GM18511 (cell line): ENCODE data around the gene PREX1.

Source experiments
- ATAC-seq: cut with Tn5 transposase; IDR thresholded peaks from one replicate; pipeline ENCODE4 v1.9.1; 2021; ENCODE audit warnings: mild to moderate bottlenecking, moderate library complexity; ENCODE audit not compliant: unreplicated experiment

Gene PREX1

DNA sequence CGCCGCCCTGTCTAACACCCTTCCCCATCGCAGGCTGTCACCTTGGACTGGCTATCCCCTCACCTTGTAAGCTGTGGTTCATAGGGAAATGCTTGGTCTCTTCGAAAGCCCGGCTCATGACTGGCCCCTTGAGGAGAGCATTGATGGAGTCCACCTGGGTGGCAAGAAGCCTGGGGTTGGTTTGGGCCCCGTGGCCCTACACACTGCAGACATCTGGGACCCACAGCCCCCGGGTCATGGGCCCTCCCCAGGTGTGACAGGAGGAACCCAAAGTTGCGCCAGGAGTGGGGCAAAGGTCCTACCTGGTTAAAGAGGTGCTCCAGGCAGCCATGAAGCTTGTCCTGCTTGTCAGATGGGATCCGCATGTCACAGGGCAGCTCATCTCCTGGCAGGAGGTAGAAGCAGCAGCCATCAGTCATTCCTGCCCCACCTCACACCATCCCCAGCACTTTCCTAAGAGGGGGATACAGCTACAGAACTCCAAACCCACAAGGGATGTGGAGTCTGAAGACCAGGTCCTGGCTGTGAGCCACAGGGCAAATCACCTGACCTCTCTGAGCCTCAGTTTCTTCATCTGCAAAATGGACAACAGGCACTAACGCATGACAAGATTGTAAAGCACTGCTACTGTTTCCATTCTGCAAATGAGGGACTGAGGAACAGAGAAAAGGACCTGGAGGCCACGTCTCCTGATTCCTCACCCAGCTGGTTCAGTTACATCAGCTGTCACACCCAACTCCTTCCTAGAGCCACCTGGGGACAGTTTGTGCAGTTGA is 185.5 kb downstream of the PREX1 start:
- no peak for ATAC-seq

DNA sequence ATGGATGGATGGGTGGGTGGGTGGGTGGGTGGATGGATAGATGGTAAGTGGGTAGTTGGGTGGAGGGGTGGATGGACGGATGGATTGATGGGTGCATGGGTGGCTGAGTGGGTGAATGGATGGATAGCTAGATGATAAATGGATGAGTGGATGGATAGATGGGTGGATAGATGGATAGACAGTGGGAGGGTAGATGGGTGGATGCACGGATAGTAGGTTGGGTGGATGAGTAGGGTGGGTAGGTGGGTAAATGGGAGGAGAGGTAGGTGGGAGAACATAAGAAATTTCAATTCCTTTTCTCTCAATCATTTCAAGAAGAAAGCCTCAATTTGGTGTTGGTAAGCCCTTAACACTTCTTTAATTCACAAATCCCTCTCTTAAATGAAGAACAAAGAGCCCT is 186.9 kb downstream of the PREX1 start:
- ATAC-seq: no peak

DNA sequence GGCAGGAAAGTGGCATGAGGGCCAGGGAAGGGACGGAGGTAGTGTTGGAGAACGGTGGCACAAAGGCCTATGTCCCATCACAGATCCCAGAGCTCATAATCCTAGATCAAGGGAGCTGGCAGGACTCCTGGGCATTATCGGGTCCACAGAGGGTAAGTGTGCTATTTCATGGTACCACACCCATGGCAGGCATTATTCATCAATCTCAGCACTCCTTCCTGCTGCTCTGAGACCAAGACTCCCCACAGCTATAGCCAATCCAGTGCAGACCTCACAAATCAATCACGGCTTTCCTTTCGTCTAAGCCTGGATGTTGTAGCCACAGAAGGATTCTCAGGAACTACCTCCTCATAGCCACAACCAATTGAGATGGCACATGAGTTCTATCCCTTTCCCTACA is 187.9 kb downstream of the PREX1 start:
- ATAC-seq: no peak

DNA sequence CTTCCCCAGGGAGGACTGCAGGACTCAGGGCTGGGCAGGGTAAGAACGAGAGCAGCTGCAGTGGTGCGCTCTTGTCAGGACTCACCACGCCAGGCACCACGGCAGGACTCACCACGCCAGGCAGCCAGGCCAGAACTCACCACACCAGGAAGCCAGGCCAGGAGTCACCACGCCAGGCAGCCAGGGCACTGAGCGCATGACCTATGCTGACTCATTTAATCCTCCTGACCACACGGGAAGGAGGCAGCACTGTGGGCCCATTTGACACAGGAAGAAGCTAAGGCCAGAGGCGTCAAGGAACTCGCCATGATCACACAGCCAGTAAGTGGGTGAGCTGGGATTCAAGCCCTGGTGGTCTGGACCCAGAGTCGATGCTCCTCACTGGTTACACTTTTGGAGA is 189.3 kb downstream of the PREX1 start:
- no peak for ATAC-seq

DNA sequence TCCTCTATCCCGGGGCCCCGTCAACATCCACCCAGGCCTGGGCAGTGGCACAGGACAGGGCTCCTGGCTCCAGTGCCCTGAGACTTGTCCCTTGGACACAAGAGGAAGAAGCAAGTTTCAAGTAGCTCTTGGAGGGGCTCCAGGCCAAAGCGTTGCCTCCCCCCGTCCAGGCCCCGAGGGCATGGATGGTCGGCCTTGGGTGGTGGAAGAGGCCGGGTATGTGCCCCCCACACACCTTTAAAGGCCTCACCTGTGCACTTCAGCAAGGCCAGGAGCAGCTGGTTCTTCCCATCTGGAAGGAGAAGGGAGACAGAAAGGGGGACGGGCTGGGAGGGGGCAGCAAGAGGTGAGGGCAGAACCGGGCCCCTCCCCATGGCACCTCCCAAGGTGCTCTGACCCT is 190.3 kb downstream of the PREX1 start:
- ATAC-seq: no peak

DNA sequence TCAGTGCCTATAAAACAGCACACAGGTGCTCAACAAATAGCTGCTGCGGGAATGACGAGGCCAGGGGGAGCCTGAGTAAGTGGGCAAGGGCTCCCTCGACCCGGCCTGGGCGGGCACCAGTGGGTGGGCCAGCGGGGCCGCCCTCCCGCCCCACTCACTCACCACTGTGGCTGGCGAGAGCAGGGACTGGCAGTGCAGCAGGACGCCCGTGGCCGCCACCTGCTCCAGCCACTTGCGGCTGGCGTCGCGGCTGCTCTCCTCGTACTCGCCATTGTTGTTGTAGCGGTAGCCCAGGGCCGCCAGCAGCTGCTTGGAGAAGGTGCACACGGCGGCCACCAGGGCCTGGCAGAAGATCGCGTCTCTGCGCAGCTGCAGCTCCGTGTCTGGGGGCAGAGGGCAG is 191.5 kb downstream of the PREX1 start:
- ATAC-seq: no peak

DNA sequence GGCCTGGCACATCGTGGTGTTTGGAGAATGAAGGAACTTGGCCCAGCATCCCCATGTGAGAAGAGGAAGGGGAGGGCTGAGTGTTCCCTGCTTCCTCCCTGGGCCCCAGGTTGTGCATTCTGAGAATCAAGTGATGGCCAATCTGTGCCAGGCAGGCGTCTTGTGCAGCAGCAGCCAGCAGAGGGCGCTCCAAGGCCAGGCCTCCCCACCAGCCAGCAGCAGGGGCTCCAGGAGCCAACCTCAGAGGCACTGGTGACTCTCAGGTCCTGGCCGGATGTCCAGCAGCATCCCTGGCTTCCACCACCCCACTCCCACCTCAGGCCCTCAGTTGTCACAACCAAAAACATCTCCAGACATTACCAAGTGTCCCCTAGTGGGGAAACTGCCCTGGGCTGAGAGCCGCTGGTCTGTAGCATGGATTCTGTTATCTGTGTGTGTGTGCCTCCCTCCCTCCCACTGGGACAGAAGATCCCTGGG is 192.0 kb downstream of the PREX1 start:
- no peak for ATAC-seq

DNA sequence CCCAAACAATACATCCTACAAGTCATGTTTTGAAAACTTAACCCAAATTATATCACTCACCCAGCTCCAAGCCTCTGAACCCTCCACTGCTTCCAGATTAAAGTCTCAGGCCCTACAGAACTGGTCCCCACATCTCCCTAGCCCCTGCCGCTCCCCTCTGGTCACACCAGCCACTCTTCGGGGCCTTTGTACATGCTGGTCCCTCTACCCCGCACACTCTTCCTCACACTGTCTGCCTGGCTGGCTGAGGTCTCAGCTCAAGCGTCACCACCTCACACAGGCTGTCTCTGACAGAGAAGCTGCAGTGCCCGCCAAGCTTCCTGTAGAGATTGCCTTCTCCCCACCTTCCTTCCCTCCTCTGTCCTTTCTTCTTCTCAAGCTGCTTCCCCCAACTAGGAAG is 192.4 kb downstream of the PREX1 start:
- ATAC-seq: no peak

DNA sequence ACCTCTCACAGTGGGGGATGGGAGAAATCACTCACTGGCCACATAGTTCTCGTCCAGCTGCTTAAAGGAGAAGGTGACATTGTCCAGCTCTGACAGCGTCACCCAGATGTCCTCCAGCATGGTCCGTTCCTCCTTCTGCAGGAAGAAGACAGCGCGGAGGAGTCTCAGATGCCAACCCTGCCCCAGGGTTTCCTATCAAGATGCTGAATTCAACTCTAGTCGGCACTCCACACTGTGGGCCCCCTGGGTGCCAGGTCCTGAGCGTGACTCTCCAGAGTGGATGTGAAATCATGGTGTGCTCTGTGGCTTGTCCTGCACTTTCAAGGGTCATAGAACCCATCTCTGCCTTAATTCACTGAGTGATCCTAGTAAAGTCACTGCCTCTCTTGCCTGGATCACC is 193.2 kb downstream of the PREX1 start:
- no peak for ATAC-seq

DNA sequence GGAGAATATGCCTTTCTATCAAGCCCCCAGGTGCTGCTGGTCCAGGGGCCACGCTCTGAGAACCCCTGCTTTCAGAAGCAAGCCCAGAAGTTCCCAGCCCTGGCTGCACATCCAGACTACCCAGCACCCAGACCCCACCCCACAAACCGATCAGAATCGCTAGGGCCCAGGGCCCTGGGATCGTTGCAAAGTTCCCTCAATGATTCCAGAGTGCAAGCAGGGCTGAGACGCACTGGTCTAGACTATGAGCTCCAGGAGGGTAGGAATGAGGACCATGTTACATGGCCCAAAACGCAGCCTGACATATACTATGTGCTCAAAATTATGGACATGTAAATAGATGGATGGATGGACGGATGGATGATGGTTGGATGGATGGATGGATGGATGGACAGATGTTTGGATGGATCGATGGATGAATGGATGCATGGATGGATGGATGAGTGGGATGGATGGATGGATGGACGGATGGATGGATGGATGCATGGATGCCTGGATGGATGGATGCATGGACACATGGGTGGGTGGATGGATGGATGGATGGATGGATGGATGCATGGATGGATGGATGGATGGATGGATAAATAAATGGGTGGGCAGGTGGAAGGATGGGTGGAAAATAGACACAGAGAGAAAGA is 194.1 kb downstream of the PREX1 start:
- no peak for ATAC-seq

DNA sequence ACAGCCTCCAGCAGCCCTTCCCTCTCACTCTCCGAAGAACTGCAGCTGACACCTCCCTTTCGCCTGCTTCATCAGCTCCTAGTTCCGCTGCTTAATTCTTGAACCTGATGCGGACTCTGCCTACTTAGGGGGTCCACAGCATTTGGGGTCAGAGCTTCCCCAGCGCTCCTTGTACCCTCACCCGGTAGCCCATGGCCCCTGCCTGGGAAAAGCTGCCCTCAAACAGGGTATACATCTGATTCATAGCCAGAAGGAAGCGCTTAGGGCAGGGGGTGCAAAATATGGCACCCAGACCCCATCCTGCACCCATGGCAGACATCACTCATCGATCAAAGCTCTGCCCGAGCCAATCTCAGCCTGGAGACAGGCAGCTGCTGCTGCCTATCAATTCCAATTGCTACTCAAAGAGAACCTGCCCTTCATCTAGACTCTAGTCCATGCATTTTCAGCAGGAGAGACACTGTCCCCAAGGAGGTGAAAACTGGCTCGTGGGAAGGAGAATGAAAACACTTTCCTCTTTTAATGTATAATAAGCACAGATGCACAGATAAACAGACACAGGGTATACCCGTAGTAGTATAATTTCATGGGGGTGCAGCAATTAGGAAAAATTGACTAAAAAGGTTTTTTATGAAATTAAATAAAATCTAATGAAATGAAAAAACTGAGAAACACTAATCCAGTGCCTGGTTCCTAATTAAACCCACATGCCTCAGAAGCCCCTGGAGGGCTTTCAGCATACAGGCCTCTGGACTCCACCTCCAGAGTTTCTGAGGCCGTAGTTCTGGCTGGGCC is 194.8 kb downstream of the PREX1 start:
- ATAC-seq: no peak

DNA sequence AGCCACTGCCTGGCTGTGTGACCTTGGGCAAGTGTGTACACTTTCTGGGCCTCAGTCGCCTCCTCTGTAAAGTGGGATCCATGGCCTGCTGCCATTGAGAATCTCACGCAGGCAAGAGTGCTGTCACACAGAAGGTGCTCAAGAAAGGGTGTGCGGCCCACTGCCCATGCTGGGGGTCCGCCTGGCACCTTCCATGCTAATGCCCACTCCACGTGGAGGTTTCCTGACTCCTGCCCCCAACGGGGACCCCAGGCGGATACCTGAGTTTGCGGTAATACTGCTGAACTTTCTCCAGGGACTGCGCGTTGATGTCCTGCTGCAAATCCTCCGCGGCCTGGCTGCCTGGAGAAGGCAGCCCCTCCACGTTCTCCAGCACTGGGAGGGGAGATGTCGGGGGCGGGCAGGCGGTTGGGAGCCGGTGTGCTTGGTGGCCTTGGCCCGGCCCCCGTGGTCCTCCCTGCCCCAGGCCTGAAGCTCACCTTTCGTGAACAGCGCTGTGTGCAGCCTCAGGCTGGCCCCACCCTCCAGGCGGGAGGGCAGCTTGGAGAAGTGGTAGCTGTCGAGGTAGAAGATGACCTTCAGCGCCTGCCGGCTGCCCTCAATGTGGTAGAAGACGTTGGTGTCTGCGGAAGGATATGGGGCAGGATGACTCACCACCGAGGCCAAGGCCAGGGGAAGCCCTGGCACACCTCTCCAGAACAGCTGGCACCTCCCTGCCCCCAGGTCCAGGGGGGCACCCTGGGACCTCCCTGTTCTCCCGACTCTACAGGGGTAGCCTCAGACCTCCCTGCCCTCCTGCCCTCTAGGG is 195.6 kb downstream of the PREX1 start:
- ATAC-seq: no peak

DNA sequence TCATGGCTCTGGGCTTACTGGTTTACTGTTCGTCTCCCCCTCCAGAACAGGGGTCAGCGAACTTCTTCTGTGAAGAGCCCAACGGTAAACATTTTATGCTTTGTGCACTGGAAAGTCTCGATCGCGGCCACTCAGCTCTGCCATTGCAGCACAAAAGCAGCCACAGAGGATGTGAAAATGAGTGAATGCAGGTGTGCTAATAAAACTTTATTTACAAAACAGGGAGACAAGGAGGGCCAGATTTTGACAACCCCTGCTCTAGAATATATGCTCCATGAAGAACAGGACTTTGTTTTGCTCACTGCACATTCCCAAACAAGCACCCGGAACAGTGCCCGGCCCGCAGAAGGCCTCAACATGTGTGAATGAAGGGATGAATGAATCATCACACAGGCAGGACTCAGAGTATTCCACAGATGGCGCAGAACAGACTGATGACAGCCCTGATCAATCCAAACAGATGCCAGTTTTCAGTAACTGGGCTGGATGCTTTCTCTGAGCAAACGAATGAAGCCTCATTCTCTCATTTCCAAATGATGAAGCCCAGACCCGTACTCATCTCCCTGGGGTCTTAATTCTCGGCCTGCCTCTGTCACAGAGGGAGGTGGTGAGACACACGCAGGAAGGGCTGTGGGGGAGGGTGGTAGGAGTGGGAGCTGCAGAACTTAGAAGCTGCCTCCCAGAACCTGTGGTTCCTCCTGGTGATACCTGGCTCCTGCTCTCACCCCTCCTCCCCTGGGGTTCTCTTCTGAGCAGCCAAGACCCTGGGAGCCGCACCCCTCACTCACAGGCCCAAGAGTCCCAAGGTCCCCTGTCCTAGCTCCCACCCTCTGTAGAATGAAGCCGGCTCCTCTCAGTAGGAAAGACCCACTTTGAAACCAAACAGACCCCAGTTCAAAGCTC is 196.4 kb downstream of the PREX1 start:
- ATAC-seq: no peak

DNA sequence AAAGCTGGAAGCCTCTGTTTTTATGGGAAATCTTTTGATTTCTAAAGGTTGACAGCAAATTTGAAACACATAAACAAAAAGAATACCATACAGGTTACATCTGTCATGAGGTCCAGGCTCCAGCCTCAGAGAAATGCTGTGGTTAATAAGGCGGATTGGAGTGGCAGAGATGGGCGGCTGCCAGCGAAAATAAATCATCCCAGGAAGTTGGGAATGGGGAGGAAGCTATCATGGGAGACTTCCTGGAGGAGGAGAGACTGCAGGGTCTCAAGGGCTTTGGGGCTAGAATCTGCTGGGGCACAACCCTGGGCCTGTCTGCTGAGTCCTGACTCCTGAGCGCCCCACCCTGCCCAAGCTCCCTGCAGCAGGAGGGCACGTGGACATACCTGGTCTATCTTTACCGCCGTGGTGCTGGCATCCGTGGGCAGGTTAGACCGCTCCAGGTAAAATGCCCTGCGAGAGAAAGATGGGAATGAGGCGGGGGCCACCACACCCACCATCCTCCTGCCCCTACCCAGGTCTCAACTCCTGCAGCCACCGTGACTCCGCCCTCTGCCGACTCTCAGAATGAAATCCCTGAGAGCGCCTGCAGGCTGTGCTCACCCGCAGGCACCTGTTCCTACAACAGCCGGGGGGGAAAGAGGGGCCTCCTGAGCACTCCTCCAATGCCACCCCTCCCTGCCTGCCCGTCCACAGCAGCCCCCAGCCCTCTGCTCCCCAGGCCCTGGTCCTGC is 197.3 kb downstream of the PREX1 start:
- no peak for ATAC-seq

DNA sequence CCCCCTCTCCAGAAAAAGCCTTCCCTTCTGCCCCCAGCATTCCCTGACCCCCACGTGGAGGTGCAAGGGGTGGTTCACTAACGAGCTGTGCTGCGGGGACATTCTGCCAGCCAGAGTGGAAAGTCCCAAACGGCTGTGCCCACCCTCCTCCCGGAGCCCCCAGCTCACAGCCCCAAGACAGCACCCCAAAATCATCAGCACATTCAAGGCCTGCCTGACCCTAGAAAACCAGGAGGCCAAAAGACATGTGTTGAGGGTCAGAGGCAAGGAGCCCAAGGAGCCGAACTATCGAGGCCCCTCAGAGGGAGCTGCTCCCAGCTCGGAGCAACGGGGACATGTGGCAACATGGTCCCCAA is 197.9 kb downstream of the PREX1 start:
- ATAC-seq: no peak

DNA sequence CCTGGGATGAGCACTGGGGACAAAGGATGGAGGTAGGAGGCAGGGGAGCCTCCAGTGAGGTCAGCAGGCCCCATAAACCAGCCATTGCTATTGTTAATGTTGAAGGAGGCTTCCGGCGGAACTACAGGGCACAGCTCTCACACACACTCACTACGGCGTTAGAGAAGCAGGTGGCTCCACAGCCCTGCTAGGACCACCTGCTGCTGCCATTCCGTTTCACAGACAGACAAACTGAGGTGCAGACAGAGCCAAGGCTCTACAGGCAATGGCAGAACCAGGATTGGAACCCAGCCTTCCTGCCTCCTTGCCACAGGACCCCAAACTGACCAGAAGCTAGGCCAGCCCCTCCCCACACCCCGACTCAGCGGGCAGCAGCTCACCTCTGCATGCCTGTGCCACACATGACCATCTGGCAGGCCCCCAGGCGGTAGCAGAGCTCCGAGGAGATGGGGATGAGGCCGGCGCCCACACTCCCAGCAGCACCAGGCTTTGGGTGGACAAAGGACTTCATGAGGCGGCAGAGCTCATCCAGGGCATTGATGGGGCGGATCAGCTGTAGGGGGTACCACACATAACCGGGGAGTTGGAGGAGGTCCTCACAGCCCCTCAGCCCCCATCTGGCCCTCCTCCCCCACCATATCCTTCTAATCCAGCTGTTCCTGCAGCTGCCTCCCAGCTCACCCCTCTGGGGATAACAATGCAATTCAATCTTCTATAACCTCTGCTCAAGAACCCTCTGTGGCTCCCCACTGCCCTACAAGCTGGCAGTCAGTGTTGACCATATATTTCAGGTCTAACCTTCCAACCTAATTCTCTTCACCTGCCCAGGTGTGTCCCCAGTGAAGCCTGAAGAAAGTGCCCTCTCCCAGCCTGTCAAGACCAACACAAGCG is 198.5 kb downstream of the PREX1 start:
- no peak for ATAC-seq

DNA sequence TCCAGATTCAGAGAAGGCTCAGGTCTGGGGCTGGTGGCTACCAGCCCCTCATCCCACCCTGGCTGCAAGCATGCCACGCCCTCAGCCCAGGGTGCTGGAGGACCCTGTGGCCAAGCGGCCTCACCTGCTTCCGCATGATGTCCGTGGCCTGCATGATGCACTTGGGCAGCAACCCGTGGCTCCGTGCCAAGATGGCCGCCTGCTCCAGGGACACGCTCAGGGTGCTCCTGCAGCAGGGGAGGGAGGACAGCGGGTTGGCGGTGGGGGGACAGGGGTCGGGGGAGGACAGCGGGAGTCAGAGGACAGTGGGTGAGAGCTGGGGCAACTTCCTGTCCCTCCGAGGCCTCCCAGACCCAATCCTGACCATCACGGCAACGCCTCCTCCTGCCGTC is 200.1 kb downstream of the PREX1 start:
- ATAC-seq: no peak

DNA sequence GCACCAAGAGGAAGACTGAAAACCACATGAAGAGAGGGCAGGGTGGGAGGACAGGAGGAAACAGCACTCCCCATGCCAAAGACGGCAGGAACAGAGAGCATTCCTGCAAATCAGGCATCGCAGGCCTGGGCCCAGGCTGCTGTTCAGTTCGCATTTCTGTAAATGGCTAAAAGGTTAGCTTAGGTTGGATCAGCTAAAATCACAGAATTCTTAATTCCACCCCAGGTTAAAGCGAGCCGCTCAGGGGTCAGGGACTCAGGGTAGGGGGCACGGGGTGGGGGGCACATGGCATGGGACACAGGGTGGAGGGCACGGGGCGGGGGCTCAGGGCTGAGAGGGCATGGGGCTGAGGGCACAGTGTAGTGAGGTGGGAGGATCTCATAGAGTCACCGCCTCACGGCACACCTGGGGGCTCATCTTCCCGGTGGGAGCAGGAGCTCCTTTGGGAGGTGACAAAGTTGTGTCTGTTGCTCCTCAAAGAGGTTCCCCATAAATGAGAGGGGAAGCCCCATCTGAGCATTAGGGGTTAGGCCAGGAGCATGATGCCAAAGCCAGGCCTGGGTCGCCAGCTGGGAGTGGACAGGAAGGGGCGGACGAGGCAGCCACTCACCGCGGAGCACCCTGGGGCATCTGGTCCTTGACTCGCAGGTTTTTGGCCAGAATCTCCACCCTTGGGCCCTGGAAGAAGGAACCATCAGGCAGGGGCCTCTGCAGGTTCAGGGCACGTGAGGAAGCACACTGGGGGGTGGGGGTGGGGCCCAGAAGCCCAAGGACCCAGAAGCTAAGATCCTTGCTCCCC is 200.7 kb downstream of the PREX1 start:
- ATAC-seq: no peak
